ENCODE measurements around the gene NCOR1. TPM values are rescaled to one million over a fixed set of nuclear protein-coding genes. Genes with fewer than 3 reads are reported as not detected.
"Not testable (repeated sequence)": the region's sequence is repeated elsewhere in the genome, so short reads cannot be mapped to it uniquely, and the experiment has no call there.

NCOR1 gene
- total RNA-seq, 1 donor from 2014 or later, result 129 TPM

DNA sequence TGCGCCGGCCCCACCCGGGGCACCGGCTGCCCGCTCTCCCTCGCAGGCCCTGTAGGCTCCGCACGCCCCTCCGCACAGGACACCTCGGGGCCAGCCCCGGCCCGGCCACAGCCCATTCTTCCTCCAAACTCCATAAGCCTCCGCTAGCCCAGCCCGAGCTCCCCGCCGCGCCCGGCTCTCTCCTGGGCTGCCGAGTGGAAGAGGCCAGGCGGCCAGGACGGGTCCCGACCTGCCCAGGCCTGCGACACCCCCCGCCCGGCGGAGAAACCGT, 397 bp downstream of the NCOR1 start:
- TF ChIP-seq, protein P1, sequence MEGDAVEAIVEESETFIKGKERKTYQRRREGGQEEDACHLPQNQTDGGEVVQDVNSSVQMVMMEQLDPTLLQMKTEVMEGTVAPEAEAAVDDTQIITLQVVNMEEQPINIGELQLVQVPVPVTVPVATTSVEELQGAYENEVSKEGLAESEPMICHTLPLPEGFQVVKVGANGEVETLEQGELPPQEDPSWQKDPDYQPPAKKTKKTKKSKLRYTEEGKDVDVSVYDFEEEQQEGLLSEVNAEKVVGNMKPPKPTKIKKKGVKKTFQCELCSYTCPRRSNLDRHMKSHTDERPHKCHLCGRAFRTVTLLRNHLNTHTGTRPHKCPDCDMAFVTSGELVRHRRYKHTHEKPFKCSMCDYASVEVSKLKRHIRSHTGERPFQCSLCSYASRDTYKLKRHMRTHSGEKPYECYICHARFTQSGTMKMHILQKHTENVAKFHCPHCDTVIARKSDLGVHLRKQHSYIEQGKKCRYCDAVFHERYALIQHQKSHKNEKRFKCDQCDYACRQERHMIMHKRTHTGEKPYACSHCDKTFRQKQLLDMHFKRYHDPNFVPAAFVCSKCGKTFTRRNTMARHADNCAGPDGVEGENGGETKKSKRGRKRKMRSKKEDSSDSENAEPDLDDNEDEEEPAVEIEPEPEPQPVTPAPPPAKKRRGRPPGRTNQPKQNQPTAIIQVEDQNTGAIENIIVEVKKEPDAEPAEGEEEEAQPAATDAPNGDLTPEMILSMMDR (conservative IDR thresholded peaks at IDR 0.05), result no peak
- Mint-ChIP-seq H3K9me3 (no peaks in the 10 kb centered on the region), H3K36me3 (ENCODE audit: low read depth) (no peaks in the 10 kb centered on the region), H3K4me3 (peak overlapping the region; percentile 95), H3K4me1 (peaks cover 38% of the 10 kb centered on the region), H3K27ac (ENCODE audit: unreplicated experiment) (no peak overlapping the region), H3K27me3 (ENCODE audit: low read depth) (no peaks in the 10 kb centered on the region)
- no peak for DNase-seq (ENCODE audit: low read depth, low spot score)

DNA sequence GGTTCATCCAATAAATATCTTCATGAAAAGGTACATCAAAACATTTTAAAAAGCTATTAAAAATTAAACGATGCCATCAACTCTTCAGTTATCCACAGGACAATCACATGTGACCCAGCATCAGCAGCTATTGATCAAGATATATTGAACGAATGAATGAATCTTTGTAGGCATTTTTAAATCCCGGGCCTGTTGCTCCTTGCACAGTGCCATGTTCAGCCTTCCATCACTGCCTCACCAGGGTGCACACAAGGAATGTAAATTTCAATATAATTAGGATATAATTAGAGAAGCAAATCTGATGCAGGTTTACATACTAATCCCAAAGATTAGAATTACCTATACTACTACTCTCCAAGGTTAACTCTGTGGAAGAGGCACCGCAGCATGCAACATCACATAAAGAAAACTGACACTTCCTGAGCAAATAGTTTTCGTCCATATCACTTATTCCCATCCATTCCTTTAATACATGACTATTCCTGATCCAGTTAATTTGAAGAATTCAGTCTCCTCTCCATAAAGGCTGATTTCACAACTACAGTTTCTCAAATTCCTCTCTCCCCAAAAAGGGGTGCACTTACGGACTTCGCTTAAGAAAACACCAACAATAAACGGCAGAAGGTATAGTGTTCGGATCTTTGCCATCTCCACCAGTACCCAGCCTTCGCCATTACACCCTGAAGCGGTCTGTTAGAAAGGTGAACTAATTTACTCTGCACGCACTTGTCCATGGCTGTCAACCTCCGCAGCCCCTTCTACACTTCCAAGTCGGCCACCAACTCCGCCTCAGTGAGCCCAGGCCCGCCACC, 938 bp downstream of the NCOR1 start:
- Mint-ChIP-seq H3K4me3 (peak overlapping the region; percentile 95), H3K4me1 (peaks cover 38% of the 10 kb centered on the region), H3K36me3 (ENCODE audit: low read depth) (no peaks in the 10 kb centered on the region), H3K27ac (ENCODE audit: unreplicated experiment) (peak overlapping the region; percentile 64), H3K9me3 (no peaks in the 10 kb centered on the region), H3K27me3 (ENCODE audit: low read depth) (no peaks in the 10 kb centered on the region)
- TF ChIP-seq, protein P1 (conservative IDR thresholded peaks at IDR 0.05), result no peak
- DNase-seq (ENCODE audit: low read depth, low spot score), result no peak

DNA sequence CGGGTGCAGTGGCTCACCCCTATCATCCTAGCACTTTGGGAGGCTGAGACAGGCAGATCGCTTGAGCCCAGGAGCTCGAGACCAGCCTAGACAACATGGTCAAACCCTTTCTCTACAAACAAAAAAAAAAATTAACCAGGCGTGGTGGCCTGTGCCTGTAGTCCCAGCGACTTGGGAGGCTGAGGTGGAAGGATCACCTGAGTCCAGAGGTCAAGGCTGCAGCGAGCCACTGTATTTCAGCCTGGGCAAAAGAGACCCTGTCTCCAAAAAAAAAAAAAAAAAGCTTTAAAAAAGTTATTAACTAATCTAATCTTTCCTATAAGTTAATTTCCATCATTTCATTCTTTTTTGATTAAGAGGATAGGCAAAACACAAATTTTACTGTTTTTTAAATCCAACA, 2.5 kb downstream of the NCOR1 start:
- Mint-ChIP-seq H3K4me3 (peak overlapping the region; percentile 32), H3K27ac (ENCODE audit: unreplicated experiment) (no peak overlapping the region), H3K9me3 (no peaks in the 10 kb centered on the region), H3K4me1 (peaks cover 33% of the 10 kb centered on the region), H3K27me3 (ENCODE audit: low read depth) (no peaks in the 10 kb centered on the region), H3K36me3 (ENCODE audit: low read depth) (no peaks in the 10 kb centered on the region)
- DNase-seq (ENCODE audit: low read depth, low spot score), result no peak
- TF ChIP-seq, protein P1 (conservative IDR thresholded peaks at IDR 0.05), result no peak

DNA sequence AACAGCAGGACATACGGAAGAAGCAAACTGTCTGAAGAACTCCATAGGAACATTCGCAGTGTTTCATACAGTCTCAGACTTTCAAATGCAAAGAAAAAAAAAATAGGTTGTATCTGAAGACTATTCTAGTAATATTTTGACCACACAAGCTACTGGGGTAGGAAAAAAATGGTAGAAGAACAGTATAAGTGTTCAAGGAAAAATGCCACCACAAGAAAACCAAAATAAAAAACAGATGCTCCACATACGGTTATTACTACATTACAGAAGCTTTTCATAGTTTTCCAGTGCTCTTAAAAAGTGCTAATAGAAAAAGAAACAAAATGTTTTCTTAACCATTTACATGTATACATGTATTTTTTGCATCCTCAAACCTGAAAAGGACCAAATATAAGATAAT, 3.7 kb downstream of the NCOR1 start:
- no peaks in the 10 kb centered on the region for H3K36me3 Mint-ChIP-seq (ENCODE audit: low read depth)
- H3K9me3 Mint-ChIP-seq, result no peaks in the 10 kb centered on the region
- H3K4me1 Mint-ChIP-seq, result peaks cover 24% of the 10 kb centered on the region
- H3K27me3 Mint-ChIP-seq (ENCODE audit: low read depth), result no peaks in the 10 kb centered on the region
- peak overlapping the region; percentile 44 for H3K4me3 Mint-ChIP-seq
- TF ChIP-seq, protein P1 (conservative IDR thresholded peaks at IDR 0.05), result no peak
- H3K27ac Mint-ChIP-seq (ENCODE audit: unreplicated experiment), result no peak overlapping the region
- DNase-seq (ENCODE audit: low read depth, low spot score), result no peak

DNA sequence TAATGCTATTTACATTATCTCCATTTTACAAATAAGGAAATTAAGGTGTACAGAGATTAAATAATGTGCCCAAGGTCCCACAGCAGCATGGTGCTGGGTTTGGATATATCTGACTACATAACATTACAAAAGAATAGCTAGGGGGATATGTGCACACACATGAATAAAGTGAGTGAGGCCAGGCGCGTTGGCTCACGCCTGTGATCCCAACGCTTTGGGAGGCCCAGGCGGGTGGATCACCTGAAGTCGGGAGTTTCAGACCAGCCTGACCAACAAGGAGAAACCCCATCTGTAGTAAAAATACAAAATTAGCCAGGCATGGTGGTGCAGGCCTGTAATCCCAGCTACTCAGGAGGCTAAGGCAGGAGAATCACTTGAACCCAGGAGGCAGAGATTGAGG, 10.6 kb downstream of the NCOR1 start:
- not testable (repeated sequence) for DNase-seq (ENCODE audit: low read depth, low spot score); H3K36me3 Mint-ChIP-seq (ENCODE audit: low read depth); H3K27ac Mint-ChIP-seq (ENCODE audit: unreplicated experiment); H3K9me3 Mint-ChIP-seq; H3K4me3 Mint-ChIP-seq; H3K27me3 Mint-ChIP-seq (ENCODE audit: low read depth)
- peaks cover 18% of the 10 kb centered on the region for H3K4me1 Mint-ChIP-seq

DNA sequence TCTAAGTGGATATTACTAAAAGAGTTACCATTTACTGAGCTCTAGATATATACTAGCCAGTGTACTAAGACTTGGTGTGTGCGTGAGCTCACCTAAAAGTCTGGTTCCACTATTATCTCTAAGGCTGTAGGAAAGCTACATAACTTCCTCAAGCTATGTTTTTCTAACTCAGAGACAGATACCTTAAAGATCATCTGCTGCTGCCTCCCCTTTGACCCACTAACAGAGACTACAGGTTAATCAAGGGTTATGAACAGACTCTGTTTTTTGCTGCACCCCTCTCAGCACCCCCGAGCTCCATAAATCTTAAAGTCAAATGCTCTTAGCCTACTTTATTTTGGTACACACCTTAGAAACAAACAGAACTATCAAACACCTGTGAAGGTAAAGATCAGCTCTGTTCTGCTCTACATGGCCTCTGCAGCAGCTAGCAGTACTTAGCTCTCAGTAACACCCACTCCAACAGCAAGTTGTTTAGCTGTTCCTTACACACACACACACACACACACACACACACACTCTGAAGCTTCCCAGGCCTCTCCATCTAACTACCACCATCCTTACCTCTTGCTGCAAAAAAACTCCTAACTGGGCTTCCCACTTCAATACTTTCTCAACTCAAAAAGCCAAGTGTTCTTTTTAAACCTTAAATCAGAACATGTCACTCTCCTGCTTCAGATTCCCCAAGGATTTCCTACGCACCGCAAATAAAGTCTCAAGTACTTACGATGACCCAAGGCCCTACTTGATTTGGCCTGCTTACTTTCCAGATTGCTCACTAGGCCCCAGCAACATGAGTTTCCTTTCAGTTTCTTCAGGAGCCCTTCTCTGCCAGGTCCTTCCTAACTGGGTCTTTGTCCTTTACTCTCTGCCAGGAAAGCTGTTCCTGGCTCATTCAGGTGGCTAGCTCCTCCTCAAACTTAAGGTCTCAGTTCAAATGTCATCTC, 12.5 kb downstream of the NCOR1 start:
- H3K27ac Mint-ChIP-seq (ENCODE audit: unreplicated experiment); H3K36me3 Mint-ChIP-seq (ENCODE audit: low read depth); DNase-seq (ENCODE audit: low read depth, low spot score); H3K4me3 Mint-ChIP-seq; H3K9me3 Mint-ChIP-seq; H3K27me3 Mint-ChIP-seq (ENCODE audit: low read depth): not testable (repeated sequence)
- peaks cover 28% of the 10 kb centered on the region for H3K4me1 Mint-ChIP-seq

DNA sequence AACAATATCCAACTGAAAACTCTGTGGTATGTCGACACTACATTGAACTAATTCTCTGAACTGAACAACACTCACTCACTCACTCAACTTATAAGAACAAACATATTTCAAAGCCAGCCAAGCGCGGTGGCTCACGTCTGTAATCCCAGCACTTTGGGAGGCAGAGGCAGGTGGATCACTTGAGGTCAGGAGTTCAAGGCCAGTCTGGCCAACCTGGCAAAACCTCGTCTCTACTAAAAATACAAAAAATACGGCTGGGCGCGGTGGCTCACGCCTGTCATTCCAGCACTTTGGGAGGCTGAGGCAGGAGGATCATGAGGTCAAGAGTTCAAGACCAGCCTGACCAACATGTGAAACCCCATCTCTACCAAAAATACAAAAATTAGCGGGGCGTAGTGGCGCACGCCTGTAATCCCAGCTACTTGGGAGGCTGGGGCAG, 13.6 kb downstream of the NCOR1 start:
- Mint-ChIP-seq H3K4me1 (peaks cover 28% of the 10 kb centered on the region), H3K27ac (ENCODE audit: unreplicated experiment) (peak overlapping the region; percentile 87)
- H3K36me3 Mint-ChIP-seq (ENCODE audit: low read depth); H3K27me3 Mint-ChIP-seq (ENCODE audit: low read depth); H3K4me3 Mint-ChIP-seq; DNase-seq (ENCODE audit: low read depth, low spot score); H3K9me3 Mint-ChIP-seq: not testable (repeated sequence)

Data from neural crest cell (in vitro differentiated cells).